NOMO-1 treated with DMSO at 0.1 percent for 48 hours (cell line): Measurements from ENCODE around the gene ASAP3.
"Not testable (repeated sequence)": the region's sequence is repeated elsewhere in the genome, so short reads cannot be mapped to it uniquely, and the experiment has no call there.

ENCODE experiments used
- DNase-seq: peaks from one replicate; lab custom pipeline; 2025; ENCODE audit not compliant: unreplicated experiment; lab: John Stamatoyannopoulos, UW

Gene ASAP3

GRCh38 chr1:23515905-23516304 is 31.9 kb upstream of the ASAP3 start:
- DNase-seq = no peak

- DNase-seq = no peak
Measured at GRCh38 chr1:23514111-23514679, 30.2 kb upstream of the ASAP3 start.

GRCh38 chr1:23509896-23510295 is 25.9 kb upstream of the ASAP3 start:
- no peak for DNase-seq

GRCh38 chr1:23506376-23507107 is 22.6 kb upstream of the ASAP3 start:
- no peak for DNase-seq

- no peak for DNase-seq
Measured at GRCh38 chr1:23505851-23506250, 21.9 kb upstream of the ASAP3 start.

- not testable (repeated sequence) for DNase-seq
Measured at GRCh38 chr1:23504156-23504555, 20.2 kb upstream of the ASAP3 start.

GRCh38 chr1:23502951-23503350 is 19.0 kb upstream of the ASAP3 start:
- no peak for DNase-seq

GRCh38 chr1:23500466-23500865 is 16.5 kb upstream of the ASAP3 start:
- DNase-seq = no peak

- peak; percentile 6 for DNase-seq
Measured at GRCh38 chr1:23497777-23498439, 13.9 kb upstream of the ASAP3 start.

- DNase-seq = no peak
Measured at GRCh38 chr1:23496490-23497181, 12.7 kb upstream of the ASAP3 start.

GRCh38 chr1:23494836-23495235 is 10.9 kb upstream of the ASAP3 start:
- DNase-seq = not testable (repeated sequence)

- not testable (repeated sequence) for DNase-seq
Measured at GRCh38 chr1:23492776-23493175, 8.8 kb upstream of the ASAP3 start.

- no peak for DNase-seq
Measured at GRCh38 chr1:23492132-23492720, 8.2 kb upstream of the ASAP3 start.

- DNase-seq = no peak
Measured at GRCh38 chr1:23489842-23490241, 5.9 kb upstream of the ASAP3 start.

- no peak for DNase-seq
Measured at GRCh38 chr1:23485002-23485332, 988 bp upstream of the ASAP3 start.

- DNase-seq = peak; percentile 83
Measured at GRCh38 chr1:23484253-23485001, 448 bp upstream of the ASAP3 start.

- DNase-seq = no peak
Measured at GRCh38 chr1:23481904-23482303, 2.1 kb downstream of the ASAP3 start.

- DNase-seq = no peak
Measured at GRCh38 chr1:23481026-23481597, 2.9 kb downstream of the ASAP3 start.

- DNase-seq = no peak
Measured at GRCh38 chr1:23480187-23481025, 3.6 kb downstream of the ASAP3 start.

- DNase-seq = no peak
Measured at GRCh38 chr1:23479666-23479941, 4.4 kb downstream of the ASAP3 start.
